GM12878 (cell line): ENCODE measurements around the gene SMIM17. TPM values are rescaled to one million over a fixed set of nuclear protein-coding genes. Genes with fewer than 3 reads are reported as not detected.

Experiments
- ATAC-seq: fragments of 200-7000 bp; cut with Tn5 transposase; 3 replicates; pipeline ENCODE4 v1.9.1; 2020; ENCODE audit warnings: mild to moderate bottlenecking, moderate library complexity
- BruUV-seq: library from RNA; stranded (reverse); fragments of 400-500 nt; replicated peaks from 2 replicates; lab custom pipeline; 2021; lab: Mats Ljungman, UMichigan
- CTCF ChIA-PET: fragments of 300-600 bp; sonication (Branson Sonifier 250); formaldehyde crosslinking; extraction: SDS; loops from one replicate; lab custom pipeline; 2021; ENCODE audit warnings: inconsistent platforms; lab: Yijun Ruan, JAX
- POLR2A ChIA-PET: fragments of 350-600 bp; formaldehyde crosslinking; extraction: SDS; loops from one replicate; lab custom pipeline; 2021; ENCODE audit warnings: inconsistent platforms; lab: Charles Lee
- RAD21 ChIA-PET: fragments of 300-600 bp; sonication (Branson Sonifier 250); formaldehyde crosslinking; loops from one replicate; lab custom pipeline; 2023; ENCODE audit warnings: antibody characterized with exemption; ENCODE audit not compliant: unreplicated experiment; lab: Charles Lee
- SMC1A ChIA-PET: fragments of 300-600 bp; sonication (Branson Sonifier 250); formaldehyde crosslinking; loops from one replicate; lab custom pipeline; 2023; ENCODE audit not compliant: unreplicated experiment, uncharacterized antibody; lab: Charles Lee
- DNase-seq: peaks from one replicate; pipeline ENCODE4 v3.0.0-alpha.2; 2011; ENCODE audit warnings: low read depth, low spot score
- FAIRE-seq: peaks from 3 replicates; lab custom pipeline; 2011; peaks lifted over from hg19 to GRCh38; lab: Jason Lieb, UNC
- H2AFZ ChIP-seq: 2 replicates; pipeline ENCODE4 v1.6.0; 2011; ENCODE audit warnings: low read depth, low read length, control low read depth; ENCODE audit not compliant: control insufficient read depth
- H3K27ac ChIP-seq: 2 replicates; pipeline ENCODE4 v1.5.1; 2011; ENCODE audit warnings: control low read depth; ENCODE audit not compliant: control insufficient read depth, insufficient read depth
- H3K27me3 ChIP-seq, 2 experiments: replicated peaks in 1 of 2; 2 replicates each; pipeline versions ENCODE4 v1.6.0 to v1.6.1; 2011; ENCODE audit warnings: low read length in 1 of 2; ENCODE audit not compliant: control insufficient read depth in 2 of 2, insufficient read depth in 2 of 2
- H3K36me3 ChIP-seq, 2 experiments: 2 replicates each; pipeline ENCODE4 v1.5.1; 2011; ENCODE audit warnings: low read length in 1 of 2; ENCODE audit not compliant: control insufficient read depth in 2 of 2, insufficient read depth in 2 of 2
- H3K4me1 ChIP-seq: 2 replicates; pipeline ENCODE4 v1.6.1; 2011; ENCODE audit warnings: mild to moderate bottlenecking, low read length, moderate library complexity, mixed read lengths; ENCODE audit not compliant: control insufficient read depth, insufficient read depth
- H3K4me2 ChIP-seq: 2 replicates; pipeline ENCODE4 v1.6.0; 2011; ENCODE audit warnings: control low read depth; ENCODE audit not compliant: control insufficient read depth, insufficient read depth
- H3K4me3 ChIP-seq: fragments of 200-600 bp; sonication (generic); 2 replicates; pipeline ENCODE4 v1.5.1; 2016
- H3K79me2 ChIP-seq: 2 replicates; pipeline ENCODE4 v1.6.0; 2011; ENCODE audit warnings: low read length; ENCODE audit not compliant: control insufficient read depth, insufficient read depth
- H3K9ac ChIP-seq: 2 replicates; pipeline ENCODE4 v1.8.0; 2011; ENCODE audit warnings: low read length, control low read depth, mixed read lengths; ENCODE audit not compliant: control insufficient read depth, insufficient read depth
- H3K9me3 ChIP-seq: replicated peaks from 3 replicates; pipeline ENCODE4 v1.5.1; 2011; ENCODE audit warnings: mild to moderate bottlenecking, low read length; ENCODE audit not compliant: control insufficient read depth, insufficient read depth
- H4K20me1 ChIP-seq: 2 replicates; pipeline ENCODE4 v1.6.0; 2011; ENCODE audit not compliant: control insufficient read depth, insufficient read depth
- BCL11A ChIP-seq: IDR thresholded peaks from 2 replicates; pipeline ENCODE4 v1.6.1; 2011; ENCODE audit warnings: low read depth, low read length
- CHD2 ChIP-seq: IDR thresholded peaks from 2 replicates; pipeline ENCODE4 v1.6.1; 2011; ENCODE audit warnings: low read depth, low read length, improper control_type of control experiment, borderline replicate concordance
- HCFC1 ChIP-seq: fragments of 150-350 bp; IDR thresholded peaks from 2 replicates; pipeline ENCODE4 v1.6.1; 2014; ENCODE audit warnings: low read length
- MAX ChIP-seq: IDR thresholded peaks from 2 replicates; pipeline ENCODE4 v1.6.1; 2012; ENCODE audit warnings: low read depth, low read length, improper control_type of control experiment
- RCOR1 ChIP-seq: conservative IDR thresholded peaks from 2 replicates; pipeline ENCODE4 v1.6.1; 2012; ENCODE audit warnings: low read depth, low read length, improper control_type of control experiment
- RELB ChIP-seq: fragments of 450-650 bp; IDR thresholded peaks from 2 replicates; pipeline ENCODE4 v1.6.1; 2017; ENCODE audit warnings: low read depth, mild to moderate bottlenecking, moderate library complexity
- SKIL ChIP-seq: fragments of 450-650 bp; IDR thresholded peaks from 2 replicates; pipeline ENCODE4 v1.6.1; 2017; ENCODE audit warnings: mild to moderate bottlenecking, low read depth, inconsistent platforms; ENCODE audit not compliant: poor library complexity, severe bottlenecking
- SUZ12 ChIP-seq: fragments of 200-600 bp; sonication (generic); IDR thresholded peaks from one replicate; pipeline ENCODE4 v1.6.1; 2018; ENCODE audit warnings: antibody characterized with exemption, mild to moderate bottlenecking; ENCODE audit not compliant: unreplicated experiment
- WGBS: methylation state at CpG from one replicate; pipeline ENCODE4 v1.1.6; 2016; ENCODE audit warnings: low lambda C conversion rate; ENCODE audit not compliant: insufficient replicate concordance, insufficient coverage; ENCODE audit errors: missing lambda C conversion rate; 5-methylcytosine and 5-hydroxymethylcytosine counted together
- in situ Hi-C: fragments of 300-500 bp; cut with MboI; formaldehyde crosslinking; loops from 9 replicates; pipeline ENCODE4 v1.14.3; 2018; ENCODE audit warnings: mixed read lengths
- intact Hi-C: fragments of 100-400 bp; cut with micrococcal nuclease; formaldehyde crosslinking; loops from one replicate; pipeline ENCODE4 v1.14.2; 2022; ENCODE audit not compliant: unreplicated experiment
- polyA plus RNA-seq, 11 experiments: library from polyadenylated mRNA; depleted of rRNA in 4 of 11; unstranded in 6 of 11; stranded (reverse) in 5 of 11; fragments of >200 nt; fragmentation: Nextera tagmentation in 4 of 11; fragmentation: Illumina TruSeq in 1 of 11; extraction: Ambion mirVana in 4 of 11; extraction: Trizol in 1 of 11; gene quantifications; 1 replicate in 1 of 11; 2 replicates in 10 of 11; pipeline versions ENCODE4 v1.2.1 to v1.2.3, GENCODE V29; 2011 to 2016; ENCODE audit warnings: inconsistent platforms in 2 of 11, missing spikeins in 2 of 11, low read depth in 1 of 11
- total RNA-seq, 4 experiments: library from RNA; depleted of rRNA in 3 of 4; stranded (reverse); fragments of >200 nt in 3 of 4; fragmentation: Illumina TruSeq in 1 of 4; extraction: Trizol in 1 of 4; gene quantifications; 2 replicates each; pipeline versions ENCODE4 v1.2.1 to v1.2.3, GENCODE V29; 2013 to 2021

SMIM17 gene
- total and polyA plus RNA-seq, 10 of the 15 experiments (the other 5 are each of a cell fraction or from before 2014, with no cell fraction given) = 0.07 to 0.23 (median 0.17) TPM; not detected in 6

GRCh38 chr19:56678205-56678604 is 35.2 kb downstream of the SMIM17 start:
- Histone ChIP-seq H3K9ac (no peak overlapping the region), H3K36me3 (no peaks in the 10 kb centered on the region)
- no TSS peak for BruUV-seq
- TF ChIP-seq SKIL (no peak), BCL11A (no peak), HCFC1 (no peak), SUZ12 (no peak), MAX (no peak)
- TF ChIP-seq, all 136 proteins: peak for 0
- Histone ChIP-seq H3K27ac (no peak overlapping the region), H2AFZ (no peak overlapping the region), H3K4me1 (no peaks in the 10 kb centered on the region), H3K79me2 (no peaks in the 10 kb centered on the region), H3K4me2 (no peak overlapping the region), H4K20me1 (no peaks in the 10 kb centered on the region), H3K4me3 (no peak overlapping the region), H3K27me3 (no peaks in the 10 kb centered on the region), H3K9me3 (no peaks in the 10 kb centered on the region; the same call in 1 of the 3 replicates)
- ATAC-seq (no peak), FAIRE-seq (no peak), DNase-seq (no peak)
- in situ Hi-C loops = no loop called here
- ChIA-PET CTCF (no interaction called here), RAD21 (no interaction called here), POLR2A (no interaction called here), SMC1A (no interaction called here)
- WGBS = 58% methylated on average over 8 of the region's 8 CpGs
- intact Hi-C loops = no loop called here

- FAIRE-seq = no peak
- no peak for TF ChIP-seq RCOR1
- no peak for TF ChIP-seq RELB
- no peak for TF ChIP-seq CHD2
- RAD21 ChIA-PET = no interaction called here
- Histone ChIP-seq H4K20me1 (no peaks in the 10 kb centered on the region), H3K27me3 (no peaks in the 10 kb centered on the region), H3K27ac (no peak overlapping the region), H3K9ac (no peak overlapping the region), H3K4me1 (no peaks in the 10 kb centered on the region), H3K4me3 (no peak overlapping the region), H3K4me2 (no peak overlapping the region), H2AFZ (no peak overlapping the region), H3K9me3 (no peaks in the 10 kb centered on the region; the same call in 1 of the 3 replicates), H3K36me3 (no peaks in the 10 kb centered on the region), H3K79me2 (no peaks in the 10 kb centered on the region)
- ATAC-seq = no peak
- intact Hi-C loops (no loop called here), in situ Hi-C loops (no loop called here)
- DNase-seq = no peak
- CTCF ChIA-PET = no interaction called here
- no TSS peak for BruUV-seq
- WGBS = 69% methylated on average over 8 of the region's 8 CpGs
- POLR2A ChIA-PET = no interaction called here
- SMC1A ChIA-PET = no interaction called here
These were observed 38.7 kb downstream of the SMIM17 start for GRCh38 chr19:56681702-56682101.
